K562 (cell line): ENCODE results near the gene RSPH1. TPM values are rescaled to one million over a fixed set of nuclear protein-coding genes. Genes with fewer than 3 reads are reported as not detected.

Source experiments
- PHF21A ChIP-seq: fragments of 450-650 bp; IDR thresholded peaks from 2 replicates; pipeline ENCODE4 v1.6.1; 2017; ENCODE audit warnings: low read depth, borderline replicate concordance
- RBM14 ChIP-seq: fragments of 200-400 bp; formaldehyde crosslinking; IDR thresholded peaks from 2 replicates; pipeline ENCODE4 v1.6.1; 2018; ENCODE audit warnings: low read depth, mild to moderate bottlenecking, low read length, moderate library complexity, borderline replicate concordance; ENCODE audit not compliant: insufficient read depth
- RBM22 ChIP-seq: fragments of 200-400 bp; formaldehyde crosslinking; IDR thresholded peaks from 2 replicates; pipeline ENCODE4 v1.6.1; 2018; ENCODE audit warnings: low read length, low read depth; ENCODE audit not compliant: poor library complexity, severe bottlenecking
- SAFB2 ChIP-seq: fragments of 200-400 bp; formaldehyde crosslinking; IDR thresholded peaks from 2 replicates; pipeline ENCODE4 v1.6.1; 2018; ENCODE audit warnings: borderline replicate concordance, low read length, low read depth, moderate library complexity; ENCODE audit not compliant: severe bottlenecking
- SREBF1 ChIP-seq: fragments of 150-350 bp; IDR thresholded peaks from 2 replicates; pipeline ENCODE4 v1.6.1; 2014; ENCODE audit warnings: antibody characterized with exemption, low read depth, low read length, borderline replicate concordance
- TCF3 ChIP-seq: sonication (generic); formaldehyde crosslinking; IDR thresholded peaks from 2 replicates; pipeline ENCODE4 v1.4.0; 2020; ENCODE audit warnings: mild to moderate bottlenecking, missing genetic modification reagents
- polyA plus RNA-seq, 8 experiments: library from polyadenylated mRNA; depleted of rRNA in 4 of 8; stranded (reverse) in 5 of 8; unstranded in 3 of 8; fragments of >200 nt; fragmentation: Nextera tagmentation in 2 of 8; fragmentation: Illumina TruSeq in 1 of 8; extraction: Ambion mirVana in 2 of 8; extraction: Trizol in 1 of 8; gene quantifications; 2 replicates each; pipeline versions ENCODE4 v1.2.1 to v1.2.3, GENCODE V29; 2011 to 2014; ENCODE audit warnings: inconsistent platforms in 1 of 8, missing spikeins in 1 of 8
- total RNA-seq, 7 experiments: library from RNA; depleted of rRNA in 6 of 7; stranded (reverse); fragments of >200 nt in 6 of 7; fragmentation: Illumina TruSeq in 2 of 7; extraction: Trizol in 2 of 7; gene quantifications; 2 replicates each; pipeline versions ENCODE4 v1.2.1 to v1.2.3, GENCODE V29; 2011 to 2021; ENCODE audit warnings: low replicate concordance in 1 of 7
- TF ChIP-seq, protein P1 (sequence below), 2 experiments: IDR thresholded peaks; 2 replicates each; pipeline ENCODE4 v1.6.1; 2011; ENCODE audit warnings: borderline replicate concordance in 1 of 2, control low read depth in 1 of 2, low read depth in 1 of 2, low read length in 1 of 2, mild to moderate bottlenecking in 1 of 2, mixed read lengths in 1 of 2, moderate library complexity in 1 of 2; ENCODE audit not compliant: insufficient read depth in 1 of 2, insufficient read length in 1 of 2, poor library complexity in 1 of 2, severe bottlenecking in 1 of 2; ENCODE audit errors: extremely low read depth in 1 of 2

RSPH1 gene
- total and polyA plus RNA-seq, 9 of the 15 experiments (the other 6 are each of a cell fraction or from before 2014, with no cell fraction given) = 0.17 TPM; not detected in 8

DNA sequence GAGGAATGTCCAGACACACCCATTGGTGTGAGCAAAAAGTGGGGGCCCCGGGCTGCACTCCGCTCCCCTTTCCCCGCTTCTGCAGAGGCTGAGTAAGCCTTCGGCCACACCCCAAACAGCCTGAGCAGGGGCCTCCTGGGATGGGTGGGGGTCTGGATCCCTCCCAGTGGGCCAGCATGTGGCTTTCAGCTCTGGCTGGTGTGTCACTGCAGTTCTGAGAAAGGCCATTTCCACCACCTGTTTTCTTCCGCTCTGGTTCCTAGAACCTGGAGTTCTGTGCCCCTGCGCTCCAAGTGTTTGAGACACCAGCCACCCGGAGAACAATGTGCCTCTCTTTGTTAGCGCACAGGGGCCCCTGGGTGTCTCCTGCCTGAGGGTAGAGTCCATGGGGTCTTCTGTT, 48.5 kb upstream of the RSPH1 start (continued):
- TF ChIP-seq, protein P1, sequence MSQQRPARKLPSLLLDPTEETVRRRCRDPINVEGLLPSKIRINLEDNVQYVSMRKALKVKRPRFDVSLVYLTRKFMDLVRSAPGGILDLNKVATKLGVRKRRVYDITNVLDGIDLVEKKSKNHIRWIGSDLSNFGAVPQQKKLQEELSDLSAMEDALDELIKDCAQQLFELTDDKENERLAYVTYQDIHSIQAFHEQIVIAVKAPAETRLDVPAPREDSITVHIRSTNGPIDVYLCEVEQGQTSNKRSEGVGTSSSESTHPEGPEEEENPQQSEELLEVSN (IDR thresholded peaks at IDR 0.05; ENCODE audit: borderline replicate concordance in 1 of 2, extremely low read depth in 1 of 2, insufficient read depth in 1 of 2, insufficient read length in 1 of 2, low read depth in 1 of 2, low read length in 1 of 2, poor library complexity in 1 of 2, severe bottlenecking in 1 of 2) = peak in 1 of 2 experiments; percentile 44
- TF ChIP-seq SAFB2 = no peak
- TF ChIP-seq RBM22 = no peak
- TF ChIP-seq RBM14 = no peak
- TF ChIP-seq PHF21A = no peak
- TF ChIP-seq TCF3 (CRISPR knock-in tag) = peak; percentile 20; the same call in 1 of the 2 replicates
- TF ChIP-seq SREBF1 = no peak
